BE2C (cell line): Measurements from ENCODE around the gene CUL5.

ENCODE experiments used
- DNase-seq: peaks from one replicate; pipeline ENCODE4 v3.0.0-alpha.2; 2020
- H3K27me3 ChIP-seq: fragments of 250-450 bp; sonication (Bioruptor Pico); 2 replicates; pipeline ENCODE4 v1.5.1; 2020; ENCODE audit warnings: mild to moderate bottlenecking
- H3K36me3 ChIP-seq: fragments of 250-450 bp; sonication (Bioruptor Pico); 2 replicates; pipeline ENCODE4 v1.5.1; 2020; ENCODE audit warnings: mild to moderate bottlenecking
- H3K4me1 ChIP-seq: fragments of 250-450 bp; sonication (Bioruptor Pico); 2 replicates; pipeline ENCODE4 v1.5.1; 2020
- H3K4me3 ChIP-seq: 2 replicates; pipeline ENCODE4 v1.5.1; 2011; ENCODE audit warnings: low read depth, low read length
- H3K9me3 ChIP-seq: fragments of 250-450 bp; sonication (Bioruptor Pico); 2 replicates; pipeline ENCODE4 v1.5.1; 2020
- TF ChIP-seq, protein P1 (sequence below): IDR thresholded peaks from 2 replicates; pipeline ENCODE4 v1.5.1; 2012; ENCODE audit warnings: mild to moderate bottlenecking, low read depth, low read length

The CUL5 gene

GRCh38 chr11:108084811-108085210 is 76.1 kb downstream of the CUL5 start:
- TF ChIP-seq, protein P1, sequence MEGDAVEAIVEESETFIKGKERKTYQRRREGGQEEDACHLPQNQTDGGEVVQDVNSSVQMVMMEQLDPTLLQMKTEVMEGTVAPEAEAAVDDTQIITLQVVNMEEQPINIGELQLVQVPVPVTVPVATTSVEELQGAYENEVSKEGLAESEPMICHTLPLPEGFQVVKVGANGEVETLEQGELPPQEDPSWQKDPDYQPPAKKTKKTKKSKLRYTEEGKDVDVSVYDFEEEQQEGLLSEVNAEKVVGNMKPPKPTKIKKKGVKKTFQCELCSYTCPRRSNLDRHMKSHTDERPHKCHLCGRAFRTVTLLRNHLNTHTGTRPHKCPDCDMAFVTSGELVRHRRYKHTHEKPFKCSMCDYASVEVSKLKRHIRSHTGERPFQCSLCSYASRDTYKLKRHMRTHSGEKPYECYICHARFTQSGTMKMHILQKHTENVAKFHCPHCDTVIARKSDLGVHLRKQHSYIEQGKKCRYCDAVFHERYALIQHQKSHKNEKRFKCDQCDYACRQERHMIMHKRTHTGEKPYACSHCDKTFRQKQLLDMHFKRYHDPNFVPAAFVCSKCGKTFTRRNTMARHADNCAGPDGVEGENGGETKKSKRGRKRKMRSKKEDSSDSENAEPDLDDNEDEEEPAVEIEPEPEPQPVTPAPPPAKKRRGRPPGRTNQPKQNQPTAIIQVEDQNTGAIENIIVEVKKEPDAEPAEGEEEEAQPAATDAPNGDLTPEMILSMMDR, result no peak
- no peak for DNase-seq
- peaks cover 36% of the 10 kb centered on the region for H3K36me3 ChIP-seq
- no peak overlapping the region for H3K4me3 ChIP-seq
- no peaks in the 10 kb centered on the region for H3K4me1 ChIP-seq
- H3K27me3 ChIP-seq, result no peaks in the 10 kb centered on the region
- H3K9me3 ChIP-seq, result no peaks in the 10 kb centered on the region

GRCh38 chr11:108085672-108086071 is 77.0 kb downstream of the CUL5 start:
- H3K9me3 ChIP-seq, result no peaks in the 10 kb centered on the region
- no peaks in the 10 kb centered on the region for H3K27me3 ChIP-seq
- no peak overlapping the region for H3K4me3 ChIP-seq
- TF ChIP-seq, protein P1, result no peak
- peaks cover 29% of the 10 kb centered on the region for H3K36me3 ChIP-seq
- H3K4me1 ChIP-seq, result no peaks in the 10 kb centered on the region
- no peak for DNase-seq

GRCh38 chr11:108092134-108092533 is 83.4 kb downstream of the CUL5 start:
- Histone ChIP-seq H3K9me3 (no peaks in the 10 kb centered on the region), H3K4me3 (no peak overlapping the region), H3K27me3 (no peaks in the 10 kb centered on the region), H3K4me1 (no peaks in the 10 kb centered on the region), H3K36me3 (peaks cover 40% of the 10 kb centered on the region)
- TF ChIP-seq, protein P1, result no peak
- DNase-seq, result no peak

- H3K9me3 ChIP-seq, result no peaks in the 10 kb centered on the region
- H3K4me1 ChIP-seq, result no peaks in the 10 kb centered on the region
- no peak for DNase-seq
- H3K27me3 ChIP-seq, result no peaks in the 10 kb centered on the region
- H3K36me3 ChIP-seq, result peaks cover 49% of the 10 kb centered on the region
- H3K4me3 ChIP-seq, result no peak overlapping the region
- TF ChIP-seq, protein P1, result no peak
These were observed 84.6 kb downstream of the CUL5 start for GRCh38 chr11:108093128-108093904.

- TF ChIP-seq, protein P1, result no peak
- H3K4me1 ChIP-seq, result no peaks in the 10 kb centered on the region
- no peaks in the 10 kb centered on the region for H3K9me3 ChIP-seq
- H3K4me3 ChIP-seq, result no peak overlapping the region
- DNase-seq, result no peak
- peaks cover 44% of the 10 kb centered on the region for H3K36me3 ChIP-seq
- H3K27me3 ChIP-seq, result no peaks in the 10 kb centered on the region
These were observed 88.5 kb downstream of the CUL5 start for GRCh38 chr11:108097179-108097578.

- H3K9me3 ChIP-seq, result no peaks in the 10 kb centered on the region
- no peak overlapping the region for H3K4me3 ChIP-seq
- no peaks in the 10 kb centered on the region for H3K4me1 ChIP-seq
- H3K36me3 ChIP-seq, result peaks cover 34% of the 10 kb centered on the region
- no peak for DNase-seq
- H3K27me3 ChIP-seq, result no peaks in the 10 kb centered on the region
- TF ChIP-seq, protein P1, result no peak
These were observed 92.5 kb downstream of the CUL5 start for GRCh38 chr11:108101090-108101775.
